ENCODE data around the gene LPP.
A peak's percentile ranks its signal among the peaks of the same experiment; 100 is the strongest.

Gene LPP

DNA sequence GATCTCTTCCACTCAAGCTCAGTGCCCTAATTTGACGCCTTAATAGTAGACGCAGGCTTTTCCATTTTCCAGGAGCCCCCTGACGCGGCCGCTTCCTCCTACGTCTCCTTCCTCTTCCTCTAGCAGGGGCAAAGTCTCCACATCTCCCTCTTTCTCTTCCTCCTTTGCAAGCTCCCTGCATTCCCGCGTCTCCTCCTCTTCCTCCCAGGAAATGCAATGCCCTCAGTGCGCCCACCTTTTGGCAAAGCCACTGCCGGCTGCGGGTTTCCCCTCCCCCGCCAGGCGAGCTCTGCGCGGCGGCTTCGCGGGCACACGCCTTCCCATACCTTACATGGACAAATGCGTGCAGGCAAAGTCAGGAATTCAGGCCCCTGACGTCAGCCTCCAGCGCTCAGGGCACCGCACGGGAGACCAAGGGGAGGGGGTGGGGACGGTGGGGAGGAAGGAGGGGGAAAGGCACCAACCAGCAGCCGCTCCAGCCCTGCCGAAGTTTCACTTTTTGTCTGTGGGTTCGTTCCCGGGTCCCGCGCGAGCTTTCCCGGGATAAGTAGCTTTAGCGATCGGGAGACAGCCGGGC is 432 bp upstream of the LPP start:
- in situ Hi-C loops (cut with HindIII; ENCODE audit: low sequenced_read_pairs): loop anchor here (10.0 kb wide), 1 partner anchor 801 kb away; no protein-coding TSS in a partner anchor
- H3K4me3 ChIP-seq (ENCODE audit: low read depth, low read length): peak overlapping the region; percentile 84
- DNase-seq (ENCODE audit: low read depth): peak; percentile 88
- TF ChIP-seq, protein P1, sequence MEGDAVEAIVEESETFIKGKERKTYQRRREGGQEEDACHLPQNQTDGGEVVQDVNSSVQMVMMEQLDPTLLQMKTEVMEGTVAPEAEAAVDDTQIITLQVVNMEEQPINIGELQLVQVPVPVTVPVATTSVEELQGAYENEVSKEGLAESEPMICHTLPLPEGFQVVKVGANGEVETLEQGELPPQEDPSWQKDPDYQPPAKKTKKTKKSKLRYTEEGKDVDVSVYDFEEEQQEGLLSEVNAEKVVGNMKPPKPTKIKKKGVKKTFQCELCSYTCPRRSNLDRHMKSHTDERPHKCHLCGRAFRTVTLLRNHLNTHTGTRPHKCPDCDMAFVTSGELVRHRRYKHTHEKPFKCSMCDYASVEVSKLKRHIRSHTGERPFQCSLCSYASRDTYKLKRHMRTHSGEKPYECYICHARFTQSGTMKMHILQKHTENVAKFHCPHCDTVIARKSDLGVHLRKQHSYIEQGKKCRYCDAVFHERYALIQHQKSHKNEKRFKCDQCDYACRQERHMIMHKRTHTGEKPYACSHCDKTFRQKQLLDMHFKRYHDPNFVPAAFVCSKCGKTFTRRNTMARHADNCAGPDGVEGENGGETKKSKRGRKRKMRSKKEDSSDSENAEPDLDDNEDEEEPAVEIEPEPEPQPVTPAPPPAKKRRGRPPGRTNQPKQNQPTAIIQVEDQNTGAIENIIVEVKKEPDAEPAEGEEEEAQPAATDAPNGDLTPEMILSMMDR (IDR thresholded peaks at IDR 0.05; ENCODE audit: low read depth, low read length, missing control alignments): no peak

DNA sequence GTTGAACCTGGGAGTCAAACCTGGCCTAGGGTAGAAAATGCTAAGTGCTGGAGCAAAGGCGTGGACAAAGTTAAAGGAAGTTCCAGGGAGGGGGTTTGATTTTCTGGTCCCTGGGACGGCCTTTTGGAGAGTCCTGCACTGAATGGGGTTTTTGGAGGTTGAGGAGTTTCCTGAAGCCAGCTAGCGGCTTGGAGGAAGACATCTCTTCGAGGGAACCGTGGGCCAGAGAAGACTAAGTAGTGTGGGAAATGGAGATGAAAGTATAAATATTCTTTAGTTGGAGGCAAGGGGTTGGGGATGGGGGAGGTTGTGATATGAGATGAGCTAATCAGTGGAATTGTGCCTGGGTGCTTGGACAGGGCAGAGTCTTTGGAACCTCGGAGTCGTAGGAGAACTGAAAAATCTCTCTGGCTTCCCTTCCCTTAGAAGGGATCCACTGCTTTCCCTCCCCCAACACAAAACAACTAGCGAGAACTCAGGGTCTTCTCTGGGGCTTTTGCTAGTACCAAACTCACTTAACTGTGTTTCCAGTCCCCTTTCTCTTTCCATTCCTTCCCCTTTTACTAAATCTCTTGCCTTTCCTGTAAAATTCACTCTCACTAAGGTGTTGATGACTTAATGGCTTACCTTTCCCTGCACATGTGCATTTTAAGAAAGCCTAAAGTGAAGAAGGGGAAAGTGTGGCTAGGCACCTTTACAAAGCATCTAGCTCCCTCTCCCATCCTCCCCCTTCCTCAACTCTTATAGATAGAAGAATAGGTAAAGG is 1.0 kb downstream of the LPP start:
- peak overlapping the region; percentile 84 for H3K4me3 ChIP-seq (ENCODE audit: low read depth, low read length)
- TF ChIP-seq, protein P1 (IDR thresholded peaks at IDR 0.05; ENCODE audit: low read depth, low read length, missing control alignments): no peak
- in situ Hi-C loops (cut with HindIII; ENCODE audit: low sequenced_read_pairs): loop anchor here (10.0 kb wide), 1 partner anchor 800 kb away; no protein-coding TSS in a partner anchor
- DNase-seq (ENCODE audit: low read depth): no peak

DNA sequence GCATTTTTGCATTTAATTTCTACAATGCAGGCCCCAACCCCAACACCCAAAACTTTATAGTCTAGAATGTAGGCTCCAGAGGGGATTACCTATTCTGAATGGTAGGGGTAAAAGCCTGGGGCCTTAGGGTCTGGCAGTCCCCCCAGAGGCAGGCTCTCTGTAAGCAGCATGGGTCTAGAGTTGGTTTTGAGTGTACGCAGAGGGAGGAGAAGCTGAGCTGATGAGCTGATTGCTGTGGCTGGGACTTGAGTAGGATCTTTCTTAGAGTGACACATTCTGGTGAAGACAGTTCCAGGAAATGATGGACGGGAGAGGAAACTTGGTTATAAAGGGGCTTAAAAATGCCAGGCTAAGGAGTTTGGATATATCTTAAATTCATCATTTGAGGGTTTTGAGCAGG is 2.1 kb downstream of the LPP start:
- H3K4me3 ChIP-seq (ENCODE audit: low read depth, low read length): no peak overlapping the region
- DNase-seq (ENCODE audit: low read depth): no peak
- in situ Hi-C loops (cut with HindIII; ENCODE audit: low sequenced_read_pairs): loop anchor here (10.0 kb wide), 1 partner anchor 799 kb away; no protein-coding TSS in a partner anchor
- TF ChIP-seq, protein P1 (IDR thresholded peaks at IDR 0.05; ENCODE audit: low read depth, low read length, missing control alignments): no peak

DNA sequence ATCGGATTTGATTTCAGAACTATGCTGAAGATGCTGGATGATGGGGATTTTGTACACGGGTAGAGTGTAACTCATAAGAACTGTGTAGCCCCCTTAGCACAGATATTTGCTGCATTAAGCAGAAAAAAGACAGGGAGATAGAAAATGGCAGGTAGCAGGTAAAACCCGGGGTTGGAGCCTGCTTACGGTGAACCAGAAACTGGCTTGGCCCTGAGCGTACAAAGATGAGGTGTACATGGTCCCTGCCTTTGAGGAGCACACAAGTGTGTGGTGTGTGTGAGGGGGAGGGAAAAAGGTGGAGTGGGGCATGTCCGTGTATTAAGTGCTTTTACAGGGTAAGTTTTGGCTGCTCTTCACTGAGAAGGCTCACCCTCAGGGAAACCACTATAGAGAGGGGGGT is 3.5 kb downstream of the LPP start:
- H3K4me3 ChIP-seq (ENCODE audit: low read depth, low read length): no peak overlapping the region
- DNase-seq (ENCODE audit: low read depth): no peak
- in situ Hi-C loops (cut with HindIII; ENCODE audit: low sequenced_read_pairs): loop anchor here (10.0 kb wide), 1 partner anchor 797 kb away; no protein-coding TSS in a partner anchor
- TF ChIP-seq, protein P1 (IDR thresholded peaks at IDR 0.05; ENCODE audit: low read depth, low read length, missing control alignments): no peak

DNA sequence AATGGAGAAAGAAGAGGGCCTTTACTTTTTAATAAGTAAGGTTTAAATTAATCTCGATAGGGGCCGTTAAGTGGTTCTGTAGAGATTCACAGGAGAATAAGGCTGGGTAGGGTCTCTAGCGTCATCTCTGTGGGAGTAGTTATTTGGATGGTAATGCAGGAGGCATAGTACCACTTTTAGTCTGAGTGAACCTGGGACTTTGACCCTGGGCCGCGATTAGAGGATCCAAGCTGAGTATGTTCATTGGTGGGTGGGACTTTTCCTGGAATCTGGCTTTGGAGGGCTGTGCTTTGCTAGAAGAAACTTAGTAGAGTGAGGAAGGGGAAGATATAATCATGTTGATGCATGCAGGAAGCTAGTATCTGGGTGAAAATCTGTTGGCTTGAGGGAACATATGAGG is 4.0 kb downstream of the LPP start:
- in situ Hi-C loops (cut with HindIII; ENCODE audit: low sequenced_read_pairs): loop anchor here (10.0 kb wide), 1 partner anchor 797 kb away; no protein-coding TSS in a partner anchor
- TF ChIP-seq, protein P1 (IDR thresholded peaks at IDR 0.05; ENCODE audit: low read depth, low read length, missing control alignments): no peak
- no peak overlapping the region for H3K4me3 ChIP-seq (ENCODE audit: low read depth, low read length)
- no peak for DNase-seq (ENCODE audit: low read depth)

DNA sequence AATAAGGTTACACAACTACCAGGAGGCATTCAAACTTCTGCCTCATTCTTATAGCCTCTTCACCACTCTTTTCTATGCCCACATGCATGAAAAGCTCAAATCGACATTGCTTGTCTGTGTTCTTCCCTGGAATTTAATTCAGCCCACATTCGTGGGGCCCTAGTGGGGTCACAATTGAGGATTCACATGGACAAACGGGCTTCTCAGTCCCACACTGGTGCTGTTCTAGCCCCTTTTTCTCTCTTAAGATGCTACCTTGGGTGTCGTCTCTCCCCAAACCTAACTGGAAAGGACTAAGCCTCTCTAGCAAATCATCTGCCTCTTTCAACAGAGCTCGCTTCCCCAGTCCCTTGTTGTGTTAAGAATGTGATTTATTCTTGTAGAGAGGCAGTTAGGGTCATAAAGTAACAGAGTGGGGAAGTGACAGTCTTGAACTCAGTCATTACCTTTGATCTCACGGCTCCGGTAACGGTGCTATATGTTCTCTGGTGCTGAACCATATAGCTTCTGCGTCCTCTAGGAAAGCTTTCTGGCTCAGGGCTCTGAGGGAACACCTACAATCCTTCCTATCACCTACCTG is 4.9 kb downstream of the LPP start:
- DNase-seq (ENCODE audit: low read depth): no peak
- H3K4me3 ChIP-seq (ENCODE audit: low read depth, low read length): no peak overlapping the region
- in situ Hi-C loops (cut with HindIII; ENCODE audit: low sequenced_read_pairs): loop anchor here (10.0 kb wide), 1 partner anchor 796 kb away; no protein-coding TSS in a partner anchor

More for the DNA sequence above, 4.9 kb downstream of the LPP start:
- TF ChIP-seq, protein P1 (IDR thresholded peaks at IDR 0.05; ENCODE audit: low read depth, low read length, missing control alignments): no peak
